ENCODE data around the gene HPCA. TPM values are rescaled to one million over a fixed set of nuclear protein-coding genes. Genes with fewer than 3 reads are reported as not detected.

HPCA gene
- total and polyA plus RNA-seq, 2 of the 13 experiments (the other 11 are each of a cell fraction or from before 2014, with no cell fraction given): not detected

- TF ChIP-seq CEBPZ (IDR thresholded peaks at IDR 0.05; ENCODE audit: low read length) (no peak), SOX6 (IDR thresholded peaks at IDR 0.05) (no peak), SOX6 (CRISPR knock-in tag; IDR thresholded peaks at IDR 0.05) (peak; percentile 95), MXI1 (IDR thresholded peaks at IDR 0.05; ENCODE audit: borderline replicate concordance, low read depth, low read length) (peak; percentile 37; the same call in 1 of the 3 replicates), MEIS1 (CRISPR knock-in tag; IDR thresholded peaks at IDR 0.05; ENCODE audit: borderline replicate concordance) (peak; percentile 58; the same call in 1 of the 2 replicates), SMYD3 (CRISPR knock-in tag; IDR thresholded peaks at IDR 0.05) (peak; percentile 61; the same call in 1 of the 2 replicates), FOXA1 (IDR thresholded peaks at IDR 0.05) (no peak), FOXA1 (CRISPR knock-in tag; IDR thresholded peaks at IDR 0.05) (0 out of 2 replicates have a peak, but pooled peaks have one; percentile 6), ONECUT2 (CRISPR knock-in tag; IDR thresholded peaks at IDR 0.05) (no peak), UBTF (CRISPR knock-in tag; IDR thresholded peaks at IDR 0.05) (peak; percentile 21; the same call in 1 of the 2 replicates), FOSL2 (CRISPR knock-in tag; IDR thresholded peaks at IDR 0.05) (peak; percentile 65), RARA (CRISPR knock-in tag; IDR thresholded peaks at IDR 0.05) (peak; percentile 72), ZNF616 (CRISPR knock-in tag; IDR thresholded peaks at IDR 0.05; ENCODE audit: low read depth) (no peak), ZNF556 (CRISPR knock-in tag; IDR thresholded peaks at IDR 0.05; ENCODE audit: borderline replicate concordance) (0 out of 2 replicates have a peak, but pooled peaks have one; percentile 70), ZMYM3 (CRISPR knock-in tag; IDR thresholded peaks at IDR 0.05) (peak; percentile 51; the same call in 1 of the 2 replicates), MAZ (IDR thresholded peaks at IDR 0.05; ENCODE audit: borderline replicate concordance, low read depth, low read length) (no peak; the same call in 1 of the 2 replicates), MAZ (CRISPR knock-in tag; IDR thresholded peaks at IDR 0.05; ENCODE audit: low read depth) (0 out of 2 replicates have a peak, but pooled peaks have one; percentile 45), ZBTB43 (CRISPR knock-in tag; conservative IDR thresholded peaks at IDR 0.05) (no peak; the same call in 1 of the 2 replicates), ZNF580 (CRISPR knock-in tag; IDR thresholded peaks at IDR 0.05; ENCODE audit: borderline replicate concordance, low read depth) (peak; percentile 55; the same call in 1 of the 2 replicates), ZNF574 (CRISPR knock-in tag; IDR thresholded peaks at IDR 0.05) (peak; percentile 42; the same call in 1 of the 2 replicates)
Observed at GRCh38 chr1:32933742-32934322, 47.5 kb downstream of the HPCA start (continued).
